ENCODE data around the gene ADIPOR2. TPM values are rescaled to one million over a fixed set of nuclear protein-coding genes. Genes with fewer than 3 reads are reported as not detected.
"Not testable (repeated sequence)": the region's sequence is repeated elsewhere in the genome, so short reads cannot be mapped to it uniquely, and the experiment has no call there.

The ADIPOR2 gene
- total RNA-seq, 1 donor from 2014 or later, result 38.4 TPM

DNA sequence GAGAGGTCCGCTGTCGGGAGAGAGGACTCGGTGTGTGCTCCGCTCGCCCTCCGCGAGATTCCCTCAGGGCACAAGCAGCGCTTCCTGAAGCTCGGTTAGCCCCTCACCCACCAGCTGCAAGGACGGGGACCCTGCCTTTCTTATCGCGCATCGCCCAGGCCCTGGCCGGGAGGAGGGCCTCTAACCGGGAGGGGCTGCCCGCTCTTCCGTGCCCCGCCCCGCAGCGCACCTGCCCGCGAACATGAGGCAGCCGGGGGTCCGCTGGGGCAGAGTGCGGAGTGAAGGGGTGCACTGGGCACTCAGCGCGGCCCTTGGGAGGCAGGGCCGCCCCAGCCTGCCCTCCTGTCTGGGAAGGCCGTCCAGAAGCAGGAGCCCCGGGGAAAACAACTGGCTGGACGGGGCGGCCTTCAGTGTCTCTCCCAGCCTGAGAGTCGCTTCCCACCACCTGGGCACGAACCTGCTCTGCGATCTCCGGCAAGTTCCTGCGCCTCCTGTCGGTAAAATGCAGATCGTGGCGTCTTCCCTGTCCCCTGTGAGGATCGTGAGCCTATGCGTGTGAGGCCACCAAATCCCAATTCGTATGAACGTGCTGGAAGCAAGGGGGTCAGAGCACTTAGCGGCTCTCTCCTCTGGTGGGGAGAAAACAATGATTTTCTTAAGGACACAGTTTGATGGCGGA, 28.0 kb upstream of the ADIPOR2 start:
- intact Hi-C loops (cut with DNase I), result loop anchor here (5.0 kb wide), 1 partner anchor 829 kb away; no protein-coding TSS in a partner anchor
- DNase-seq (ENCODE audit: missing footprints) (no peak), ATAC-seq (no peak)

DNA sequence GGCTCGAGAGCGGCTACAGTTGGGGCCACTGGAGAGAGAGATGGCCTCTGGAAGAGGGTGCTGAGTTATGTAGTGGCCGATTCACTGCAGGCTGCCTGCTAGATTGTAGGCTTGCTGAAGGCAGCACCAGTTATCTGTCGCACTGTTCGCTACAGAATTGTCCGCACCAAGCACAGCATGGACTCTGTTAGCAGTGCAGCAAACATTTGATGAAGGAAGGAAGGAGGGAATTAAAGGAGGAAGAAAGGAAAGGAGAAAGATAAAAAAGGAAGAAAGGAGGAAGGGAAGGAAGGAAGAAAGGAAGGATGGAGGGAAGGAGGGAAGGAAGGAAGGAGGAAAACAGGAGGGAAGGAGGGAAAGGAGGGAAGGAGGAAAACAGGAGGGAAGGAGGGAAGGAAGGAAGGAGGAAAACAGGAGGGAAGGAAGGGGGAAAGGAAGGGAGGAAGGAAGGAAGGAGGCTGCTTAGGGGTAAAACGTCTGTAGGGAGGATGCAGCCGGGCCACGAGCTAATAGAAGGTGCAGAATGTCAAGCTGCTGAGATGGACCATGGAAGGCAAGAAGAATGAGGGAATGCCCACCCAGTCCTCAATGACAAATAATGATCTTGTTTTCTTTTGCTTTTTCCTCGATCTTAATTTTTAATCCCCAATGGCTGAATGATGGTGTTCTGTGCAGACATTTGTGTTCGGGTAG, 27.3 kb upstream of the ADIPOR2 start:
- intact Hi-C loops (cut with DNase I), result loop anchor here (5.0 kb wide), 1 partner anchor 829 kb away; no protein-coding TSS in a partner anchor
- no peak for DNase-seq (ENCODE audit: missing footprints)

DNA sequence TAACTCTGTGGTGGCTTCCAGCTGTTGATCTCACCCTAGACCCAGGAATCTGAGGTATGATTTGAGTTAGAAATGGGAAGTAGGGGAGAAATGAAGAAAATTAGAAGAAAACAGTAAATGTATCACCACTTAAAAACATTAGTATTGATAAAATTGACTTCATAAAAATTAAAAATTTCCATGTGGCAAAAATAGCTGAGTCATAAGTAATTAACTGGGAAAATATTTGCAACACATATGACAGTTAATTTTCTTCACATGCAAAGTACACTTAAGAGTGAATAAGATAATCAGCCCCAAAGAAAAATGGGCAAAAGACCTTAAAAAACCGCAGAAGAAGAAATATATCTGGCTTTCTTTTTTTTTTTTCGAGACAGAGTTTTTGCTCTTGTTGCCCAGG, 25.5 kb upstream of the ADIPOR2 start:
- intact Hi-C loops (cut with DNase I), result no loop called here
- DNase-seq (ENCODE audit: missing footprints), result no peak
- no peak for ATAC-seq

More for the DNA sequence above, 27.3 kb upstream of the ADIPOR2 start:
- ATAC-seq, result no peak

DNA sequence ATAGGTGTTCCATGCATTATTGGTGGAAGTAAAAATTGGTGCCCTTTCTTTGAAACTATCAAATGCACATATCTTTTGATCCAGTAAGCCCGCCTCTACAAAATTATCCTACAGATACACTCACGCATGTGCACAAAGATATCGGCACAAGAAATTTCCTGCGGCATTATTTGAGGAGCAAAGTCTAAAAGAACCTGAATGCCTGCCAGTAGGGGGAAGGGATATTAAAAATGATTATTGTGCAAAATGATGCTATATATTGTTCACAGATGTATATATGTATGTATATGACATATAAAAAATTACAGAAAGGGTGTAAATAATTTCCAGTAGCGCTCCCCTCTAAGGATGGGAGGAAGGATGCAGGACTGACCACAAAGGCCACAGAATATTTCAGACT, 24.7 kb upstream of the ADIPOR2 start:
- ATAC-seq, result no peak
- intact Hi-C loops (cut with DNase I), result no loop called here
- DNase-seq (ENCODE audit: missing footprints), result no peak

DNA sequence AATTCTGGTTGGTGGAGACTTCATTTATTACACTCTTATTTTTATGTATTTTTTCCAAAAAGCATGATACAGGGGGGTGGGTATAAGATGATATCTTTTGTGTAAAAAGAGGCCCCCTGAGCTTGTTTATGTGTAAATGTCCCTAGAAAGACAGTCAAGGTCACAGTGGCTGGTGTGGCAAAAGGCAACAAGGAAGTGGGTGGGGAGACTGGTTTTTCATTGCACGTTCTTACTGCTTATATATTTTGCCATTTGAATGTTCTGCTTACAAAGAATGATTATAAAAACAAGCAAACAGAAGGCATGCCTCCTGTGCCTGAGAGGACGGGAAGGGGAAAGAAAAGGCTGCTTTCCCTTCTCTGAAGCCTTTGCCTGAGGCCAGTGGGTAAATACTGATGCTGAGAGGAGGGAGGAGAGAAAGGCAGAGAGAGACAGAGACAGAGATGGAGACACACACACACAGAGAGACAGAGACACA, 24.1 kb upstream of the ADIPOR2 start:
- no peak for ATAC-seq
- no peak for DNase-seq (ENCODE audit: missing footprints)
- intact Hi-C loops (cut with DNase I), result no loop called here

DNA sequence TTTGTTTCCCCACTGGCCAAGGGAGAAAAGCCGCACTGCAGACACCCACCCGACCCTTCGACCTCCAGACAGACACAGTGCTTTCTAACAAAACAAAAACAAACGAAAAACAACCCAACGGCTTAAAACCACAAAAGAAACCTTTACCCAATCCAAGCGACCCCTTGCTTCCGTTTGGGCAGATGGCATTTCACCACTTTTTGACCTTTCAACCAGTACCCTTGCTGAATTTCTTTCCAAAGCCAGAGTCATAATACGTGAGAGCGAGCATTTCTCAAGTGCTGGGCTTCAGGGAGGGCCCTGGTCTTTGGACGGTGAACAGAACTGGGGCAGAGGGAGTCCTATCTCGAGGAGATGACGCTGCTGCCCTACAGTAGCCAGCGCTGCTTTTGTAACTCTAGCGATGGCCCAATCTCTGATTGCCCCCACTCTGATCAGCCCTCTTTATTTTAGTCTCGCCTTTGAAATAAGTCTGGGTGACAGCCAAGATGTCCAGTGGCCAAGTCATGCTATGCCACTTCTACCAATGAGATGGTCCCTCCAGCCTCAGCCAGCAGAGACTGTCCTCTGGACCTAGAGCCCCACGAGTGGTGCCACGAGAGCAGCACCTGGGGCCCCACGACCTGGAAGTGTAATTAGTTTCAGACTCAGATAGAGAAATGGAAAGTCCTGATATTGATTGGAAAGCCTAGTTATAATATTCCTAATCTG, 21.9 kb upstream of the ADIPOR2 start:
- DNase-seq (ENCODE audit: missing footprints), result peak; percentile 80
- ATAC-seq, result peak; percentile 97
- intact Hi-C loops (cut with DNase I), result no loop called here

DNA sequence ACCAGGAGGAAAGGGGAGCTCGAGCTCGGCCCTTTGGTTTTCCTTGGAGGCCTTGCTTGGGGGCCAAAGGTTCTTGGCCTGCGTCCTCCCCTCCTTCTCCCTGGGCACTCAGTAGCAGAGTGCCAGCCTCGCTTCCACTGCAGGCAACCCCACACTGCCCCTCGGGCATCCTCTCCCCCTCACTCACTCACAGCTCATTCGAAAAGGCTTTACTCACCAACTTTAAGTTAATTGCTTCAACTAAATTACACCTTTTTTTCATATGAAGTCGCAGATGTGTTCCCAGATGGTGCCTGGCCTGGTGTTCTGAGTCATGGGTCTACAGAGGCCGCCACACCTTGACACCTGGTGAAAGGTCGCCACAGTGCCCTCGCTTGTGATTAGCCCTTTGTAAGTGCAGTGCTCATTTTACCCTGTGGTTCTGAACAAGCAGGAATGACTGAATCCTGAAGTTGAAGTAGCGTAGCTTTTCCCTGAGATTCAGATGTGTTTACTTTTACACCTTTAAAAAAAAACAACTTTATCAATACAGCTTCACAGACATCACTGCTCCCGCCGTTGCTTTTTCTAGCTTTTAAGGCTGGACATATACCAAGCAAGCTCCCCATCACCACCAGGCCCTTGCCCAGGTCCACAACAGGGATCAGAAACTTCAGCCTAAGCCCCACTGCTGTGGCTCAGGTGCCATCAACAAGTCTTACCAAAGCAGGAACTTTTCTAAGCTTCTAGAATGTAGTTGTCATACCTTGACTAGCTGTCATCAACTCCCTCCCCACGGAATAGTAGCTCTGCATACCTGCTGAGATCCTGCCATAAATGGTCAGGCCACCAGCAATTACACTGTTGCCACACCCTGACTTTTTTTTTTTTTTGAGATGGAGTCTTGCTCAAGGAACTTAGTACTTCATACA, 20.3 kb upstream of the ADIPOR2 start:
- no peak for ATAC-seq
- DNase-seq (ENCODE audit: missing footprints), result no peak
- intact Hi-C loops (cut with DNase I), result no loop called here

DNA sequence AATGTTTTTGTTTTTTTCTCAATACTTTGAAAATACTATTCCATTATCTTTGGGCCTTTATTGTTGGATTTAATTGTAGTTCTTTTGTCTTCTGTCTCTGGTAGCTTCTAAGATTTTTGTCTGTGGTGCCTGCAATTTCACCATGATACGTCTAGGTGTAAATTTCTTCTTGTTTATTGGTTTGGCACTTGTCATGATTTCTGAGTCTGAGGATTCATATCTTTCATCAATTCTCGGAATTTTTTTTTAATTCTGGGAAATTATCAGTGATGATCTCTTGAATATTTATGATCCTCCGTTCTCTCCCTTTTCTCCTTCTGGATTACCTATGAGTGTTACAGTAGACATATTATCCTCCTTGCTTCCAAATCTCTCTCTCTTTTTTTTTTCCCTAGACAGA, 14.8 kb upstream of the ADIPOR2 start:
- no peak for DNase-seq (ENCODE audit: missing footprints)
- intact Hi-C loops (cut with DNase I), result no loop called here
- no peak for ATAC-seq

DNA sequence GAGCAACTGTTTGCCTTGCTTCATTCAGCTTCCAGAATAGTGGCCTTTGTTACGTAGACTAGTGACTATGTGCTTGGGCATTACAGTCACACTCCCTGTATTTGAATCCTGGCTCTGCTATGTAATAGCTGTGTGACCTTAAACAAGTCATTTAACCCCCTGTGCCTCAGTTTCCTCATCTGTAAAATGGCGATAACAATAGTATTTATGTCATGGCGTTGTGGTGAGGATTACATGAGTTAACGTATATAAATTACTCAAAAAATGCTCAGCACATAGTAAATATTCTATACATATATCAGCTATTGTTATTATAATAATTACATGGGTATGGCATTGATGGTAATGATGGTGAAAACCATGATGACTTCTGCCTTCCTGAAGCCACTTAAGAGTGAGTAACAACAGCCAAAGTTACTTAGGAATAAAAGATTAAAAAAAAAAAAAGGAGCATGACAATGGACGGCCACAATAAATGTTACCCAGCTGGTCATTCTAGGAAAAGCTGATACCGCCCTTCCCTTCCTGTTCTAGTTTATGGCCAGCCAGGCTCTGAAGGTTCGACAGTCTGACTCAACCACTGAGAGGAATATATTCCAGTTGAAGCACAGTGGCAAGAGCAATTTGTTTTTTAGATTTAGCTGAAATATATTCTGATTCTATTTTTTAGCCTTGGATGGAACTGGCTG, 9.9 kb upstream of the ADIPOR2 start:
- intact Hi-C loops (cut with DNase I), result no loop called here
- ATAC-seq, result no peak
- DNase-seq (ENCODE audit: missing footprints), result no peak

DNA sequence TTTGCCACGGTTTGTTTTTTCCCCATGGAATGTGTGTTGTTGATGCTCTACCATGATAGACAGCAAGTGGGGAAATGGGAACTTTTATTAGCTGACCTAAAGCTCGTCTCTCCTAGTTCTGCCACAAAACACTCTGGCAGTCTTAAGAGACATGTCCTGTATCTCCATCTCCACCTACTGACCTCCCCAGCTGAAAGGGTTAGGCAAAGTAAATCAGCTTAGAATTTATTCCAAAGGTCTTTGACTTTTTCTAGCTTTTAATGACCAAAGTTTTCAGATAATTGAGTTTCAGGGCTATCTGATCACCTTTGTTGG, 9.4 kb upstream of the ADIPOR2 start:
- intact Hi-C loops (cut with DNase I), result no loop called here
- ATAC-seq (no peak), DNase-seq (ENCODE audit: missing footprints) (no peak)

DNA sequence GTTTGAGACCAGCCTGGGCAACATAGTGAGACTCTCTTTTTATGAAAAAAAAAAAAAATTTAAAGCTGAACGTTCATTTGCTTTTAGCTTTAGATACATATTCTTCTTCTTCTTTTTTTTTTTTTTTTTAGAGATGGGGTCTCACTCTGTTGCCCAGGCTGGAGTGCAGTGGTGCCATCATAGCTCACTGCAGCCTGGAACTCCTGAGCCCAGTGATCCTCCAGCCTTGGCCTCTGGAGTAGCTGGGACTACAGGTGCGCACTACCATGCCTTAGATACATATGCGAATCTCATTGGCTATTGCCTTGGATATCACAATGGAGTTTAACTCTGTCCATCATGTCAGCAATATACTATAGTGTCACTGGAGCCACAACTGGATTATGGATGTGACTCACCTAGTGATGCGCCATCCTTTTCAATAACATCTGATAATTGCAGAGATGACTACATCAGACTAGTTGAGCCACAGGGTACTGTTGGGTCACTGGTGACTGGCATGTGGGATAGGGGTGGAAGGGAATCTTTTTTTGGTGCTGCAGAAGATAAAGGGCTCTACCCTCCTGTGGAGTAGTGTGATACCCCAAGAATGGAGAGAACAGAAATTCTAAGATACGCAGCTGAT, 2.7 kb upstream of the ADIPOR2 start:
- ATAC-seq (no peak), DNase-seq (ENCODE audit: missing footprints) (no peak)
- intact Hi-C loops (cut with DNase I), result no loop called here

DNA sequence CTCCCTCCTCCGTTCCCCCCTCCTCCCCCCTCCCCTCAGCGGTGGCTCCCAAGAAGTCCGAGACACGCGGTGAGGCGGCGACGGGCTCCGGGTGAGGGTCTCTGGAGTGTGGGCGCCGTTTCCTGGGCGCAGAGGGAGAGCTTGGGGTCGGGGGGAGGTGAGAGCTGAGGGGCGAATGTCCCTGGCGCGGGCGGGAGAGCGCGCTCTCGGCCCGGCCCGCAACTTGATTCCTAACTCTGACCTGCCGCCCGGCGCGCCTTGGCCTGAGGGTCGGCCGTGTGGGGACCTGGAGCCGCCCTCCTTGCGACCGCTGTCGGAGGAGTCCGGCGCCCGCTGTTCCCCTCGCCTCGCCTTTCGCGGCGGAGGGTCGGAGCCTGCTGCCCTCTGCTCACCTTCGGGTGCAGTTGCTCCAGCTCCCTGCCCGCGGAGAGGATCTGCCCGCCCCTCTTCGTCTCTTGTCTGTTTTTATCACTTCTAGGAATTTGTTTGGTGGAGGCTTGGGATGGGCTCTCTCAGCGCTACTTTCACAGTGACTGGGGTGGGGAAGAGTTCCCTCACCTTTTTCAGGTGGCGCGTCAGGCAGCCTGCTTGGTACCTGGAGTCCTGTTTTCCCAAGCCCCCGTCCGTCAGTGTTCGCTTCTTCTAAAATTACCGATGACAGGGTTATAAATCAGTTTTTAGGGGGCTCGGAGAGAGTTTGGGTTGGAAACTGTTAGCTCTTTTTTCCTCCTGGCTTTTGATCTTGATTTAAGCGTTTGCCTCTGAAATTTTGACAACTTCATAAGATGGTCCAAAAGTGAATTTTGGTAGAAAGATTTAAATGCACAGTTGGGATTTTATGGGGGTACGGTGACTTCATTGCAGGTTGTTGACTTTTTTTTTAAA, 495 bp downstream of the ADIPOR2 start:
- DNase-seq (ENCODE audit: missing footprints) (peak; percentile 82), ATAC-seq (peak; percentile 45)
- intact Hi-C loops (cut with DNase I), result loop anchor here (5.0 kb wide), 1 partner anchor 39 kb away; no protein-coding TSS in a partner anchor

DNA sequence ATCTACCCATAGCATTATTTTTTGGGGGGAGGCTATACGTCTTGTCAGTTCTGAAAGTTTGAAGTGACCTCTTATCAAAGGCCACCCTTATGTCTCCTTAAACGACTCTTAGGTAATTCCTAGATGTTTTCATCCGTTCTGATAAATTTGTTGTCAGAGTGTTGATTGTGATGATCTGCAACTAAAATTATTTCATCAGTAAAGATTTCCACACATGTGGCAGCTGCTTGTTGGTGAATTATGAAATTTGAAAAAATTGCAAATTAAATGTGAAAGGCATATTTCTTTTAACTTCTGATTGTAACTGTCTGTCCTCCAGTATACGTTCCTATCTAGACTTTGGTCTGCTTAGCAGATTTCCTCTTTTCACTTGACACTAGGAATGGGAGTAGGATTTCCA, 1.4 kb downstream of the ADIPOR2 start:
- ATAC-seq (no peak), DNase-seq (ENCODE audit: missing footprints) (no peak)
- intact Hi-C loops (cut with DNase I), result loop anchor here (5.0 kb wide), 1 partner anchor 40 kb away; no protein-coding TSS in a partner anchor

DNA sequence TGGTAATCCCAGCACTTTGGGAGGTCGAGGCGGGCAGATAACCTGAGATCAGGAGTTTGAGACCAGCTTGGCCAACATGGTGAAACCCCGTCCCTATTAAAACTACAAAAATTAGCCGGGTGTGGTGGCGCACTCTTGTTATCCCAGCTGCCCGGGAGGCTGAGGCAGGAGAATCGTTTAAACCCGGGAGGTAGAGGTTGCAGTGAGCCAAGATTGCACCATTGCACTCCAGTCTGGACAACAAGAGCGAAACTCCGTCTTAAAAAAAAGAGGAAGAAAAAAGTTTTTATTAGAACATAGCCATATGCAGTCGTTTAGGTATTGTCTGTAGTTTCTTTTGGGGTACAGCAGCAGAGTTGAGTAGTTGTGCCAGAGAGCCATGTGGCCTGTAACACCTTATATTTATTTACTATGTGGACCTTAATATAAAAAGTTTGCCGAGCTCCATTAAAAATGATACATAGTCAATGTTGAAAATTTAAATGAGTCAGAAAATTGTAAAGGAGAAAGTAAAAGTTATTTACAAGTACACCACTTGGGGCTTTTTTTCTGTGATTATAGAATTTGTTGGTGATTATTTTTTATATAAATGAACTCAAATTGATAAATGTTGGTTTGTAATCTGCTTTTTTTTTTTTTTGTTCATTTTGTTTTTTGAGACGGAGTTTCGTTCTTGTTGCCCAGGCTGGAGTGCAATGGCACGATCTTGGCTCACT, 2.2 kb downstream of the ADIPOR2 start:
- intact Hi-C loops (cut with DNase I), result loop anchor here (5.0 kb wide), 1 partner anchor 41 kb away; no protein-coding TSS in a partner anchor
- ATAC-seq (no peak), DNase-seq (ENCODE audit: missing footprints) (no peak)

DNA sequence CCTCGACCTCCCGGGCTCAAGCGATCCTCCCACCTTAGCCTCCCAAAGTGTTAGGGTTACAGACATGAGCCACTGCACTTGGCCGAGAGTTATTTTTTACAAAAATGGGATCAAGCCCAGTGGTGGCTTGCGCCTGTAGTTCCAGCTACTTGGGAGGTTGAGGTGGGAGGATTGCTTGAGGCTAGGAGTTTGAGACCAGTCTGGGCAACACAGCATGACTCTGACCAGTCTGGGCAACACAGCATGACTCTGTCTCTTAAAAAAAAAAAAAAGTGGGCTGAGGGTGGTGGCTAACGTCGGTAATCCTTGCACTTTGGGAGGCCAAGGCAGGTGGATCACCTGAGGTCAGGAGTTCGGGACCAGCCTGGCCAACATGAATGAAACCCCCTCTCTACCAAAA, 4.2 kb downstream of the ADIPOR2 start:
- intact Hi-C loops (cut with DNase I); ATAC-seq; DNase-seq (ENCODE audit: missing footprints): not testable (repeated sequence)

Measured in Right ventricle myocardium inferior (tissue), 1 donor.